IPS DF 4.7 (cell line): ENCODE data around the gene GARIN6.
"Not testable (repeated sequence)": the region's sequence is repeated elsewhere in the genome, so short reads cannot be mapped to it uniquely, and the experiment has no call there.

Experiments
- DNase-seq: peaks from one replicate; pipeline ENCODE4 v3.0.0-alpha.2; 2013; ENCODE audit warnings: low spot score; ENCODE audit errors: extremely low read depth

The GARIN6 gene

DNA sequence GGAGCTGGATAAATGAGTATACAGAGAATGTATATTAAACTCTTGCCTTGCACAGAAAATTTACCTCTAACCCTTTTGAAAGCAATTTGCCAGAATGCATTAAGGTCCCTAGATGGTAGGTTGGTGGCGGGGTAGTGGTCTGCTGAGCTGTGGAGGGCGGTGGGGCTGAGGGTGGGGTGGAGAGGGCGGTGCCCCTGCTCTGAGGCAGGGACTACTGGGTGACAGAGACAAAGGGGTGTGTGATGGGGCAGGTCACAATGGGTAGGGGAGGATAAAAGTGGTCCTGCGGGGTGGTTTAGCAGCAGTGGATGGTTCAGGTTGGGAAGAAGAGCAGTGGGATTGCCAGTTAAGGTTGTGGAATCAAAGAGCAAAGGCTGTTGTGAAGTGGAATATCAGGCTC is at the start of gene GARIN6:
Gene GARIN6 (plus strand): TSS at position 301 of the 400 bp plus-strand sequence. CDS start 422 bp downstream, outside the sequence.
- no peak for DNase-seq

GRCh38 chr12:99598785-99599184 is 48.8 kb upstream of the GARIN6 start:
- DNase-seq: no peak

DNA sequence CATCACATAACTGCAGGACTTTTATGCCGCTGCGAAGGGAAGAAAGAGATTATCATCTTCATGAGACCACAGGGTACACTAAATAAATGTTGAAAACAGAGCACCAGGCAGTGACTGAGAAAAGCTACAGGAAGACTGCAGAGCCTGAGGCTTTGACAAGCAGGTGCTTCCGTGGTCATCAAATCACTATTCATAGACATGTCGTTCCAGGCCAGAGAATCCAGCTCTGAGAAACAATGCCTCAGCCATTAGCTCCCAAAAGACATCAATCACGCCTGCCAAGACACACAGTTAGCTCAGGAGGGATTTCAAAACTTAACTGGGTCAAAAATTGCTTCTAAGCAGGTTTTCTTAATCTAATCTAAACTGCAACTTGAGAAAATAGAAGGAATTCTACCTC is 47.2 kb upstream of the GARIN6 start:
- no peak for DNase-seq

DNA sequence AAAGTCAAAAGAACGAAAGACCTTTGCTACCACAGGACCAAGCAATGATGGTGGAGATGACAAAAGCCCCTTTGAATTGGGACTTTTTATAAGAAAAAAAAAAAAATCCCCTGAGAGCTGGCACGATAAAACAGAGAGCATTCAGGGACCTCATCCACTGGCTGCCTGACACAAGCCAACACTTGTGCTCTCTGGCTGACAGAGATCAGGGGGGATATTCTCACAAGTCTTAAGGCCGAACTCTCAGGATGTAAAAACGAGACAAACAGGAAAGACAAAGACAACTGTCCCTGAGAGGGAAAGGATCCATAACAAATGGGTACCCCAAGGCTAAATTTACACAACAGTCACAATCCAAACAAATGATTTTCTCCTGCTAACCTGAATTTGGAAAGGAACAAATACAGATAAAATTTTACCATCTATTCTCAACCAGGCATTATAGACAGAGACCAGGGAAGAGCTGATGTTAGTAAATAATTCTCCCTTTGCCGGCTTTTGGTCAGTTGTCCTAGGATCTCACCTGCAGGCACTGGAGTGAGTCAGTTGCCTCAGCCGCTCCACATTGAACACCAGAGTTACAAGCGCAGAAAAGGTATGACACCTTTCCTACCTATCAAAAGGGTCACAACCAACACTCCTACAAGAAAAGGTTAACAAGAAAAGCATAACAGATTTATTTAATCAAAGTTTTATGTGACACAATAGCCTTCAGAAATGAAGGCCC is 37.9 kb upstream of the GARIN6 start:
- peak; percentile 64 for DNase-seq

DNA sequence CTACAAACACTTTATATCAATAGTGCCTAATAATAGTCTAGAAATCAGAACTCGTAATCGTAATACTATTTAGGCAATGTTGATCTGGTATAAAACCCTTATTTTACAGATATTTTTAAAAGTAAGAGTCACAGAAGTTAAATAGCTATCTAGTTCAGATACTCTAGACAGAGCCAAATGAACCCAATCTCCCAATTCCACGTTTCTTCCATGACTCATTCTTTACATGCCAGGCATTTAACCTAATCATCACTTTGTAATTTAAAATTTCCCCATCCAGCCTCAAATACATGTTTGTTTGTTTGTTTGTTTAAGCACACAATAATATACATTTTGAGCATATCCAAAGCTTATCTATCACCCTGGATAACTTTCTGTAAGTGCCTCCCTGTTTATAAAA is 36.4 kb upstream of the GARIN6 start:
- DNase-seq: no peak

DNA sequence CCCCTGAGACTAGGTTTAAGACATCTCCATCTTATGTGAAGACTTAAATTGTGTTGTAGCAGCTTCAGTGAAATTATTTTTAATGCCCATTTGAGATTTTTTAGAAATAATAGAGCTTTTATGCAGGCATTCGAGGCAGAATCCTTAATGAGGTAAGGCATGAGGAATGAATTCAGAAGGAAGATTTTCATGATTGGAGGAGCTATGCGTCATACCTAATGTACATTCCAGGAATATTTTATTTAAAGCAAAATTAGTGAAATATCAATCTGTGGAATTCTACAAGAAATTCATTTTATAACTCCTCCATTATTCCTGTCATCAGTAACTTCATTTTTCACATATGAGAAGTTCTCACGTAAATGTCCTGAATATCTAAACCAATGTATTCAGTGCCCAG is 36.0 kb upstream of the GARIN6 start:
- DNase-seq: no peak

DNA sequence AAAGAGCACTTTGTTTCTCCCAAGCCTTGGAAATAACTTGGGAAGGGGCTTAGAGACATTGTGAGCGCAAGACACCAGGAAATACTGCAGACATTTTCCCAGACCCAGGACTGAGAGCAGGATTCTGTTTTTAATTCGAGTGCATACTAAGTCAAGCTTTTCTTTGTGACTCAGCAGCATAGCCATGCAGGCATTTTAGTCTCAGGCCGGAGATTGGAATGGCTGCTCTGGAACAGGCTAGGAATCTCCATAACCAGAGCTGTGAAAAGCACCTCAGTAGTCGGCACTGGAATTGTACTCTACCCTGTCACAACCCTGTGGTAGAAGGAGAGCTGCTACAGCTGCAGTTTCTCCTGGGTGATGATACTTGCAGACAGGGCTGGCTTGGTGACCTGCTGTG is 28.9 kb upstream of the GARIN6 start:
- no peak for DNase-seq

DNA sequence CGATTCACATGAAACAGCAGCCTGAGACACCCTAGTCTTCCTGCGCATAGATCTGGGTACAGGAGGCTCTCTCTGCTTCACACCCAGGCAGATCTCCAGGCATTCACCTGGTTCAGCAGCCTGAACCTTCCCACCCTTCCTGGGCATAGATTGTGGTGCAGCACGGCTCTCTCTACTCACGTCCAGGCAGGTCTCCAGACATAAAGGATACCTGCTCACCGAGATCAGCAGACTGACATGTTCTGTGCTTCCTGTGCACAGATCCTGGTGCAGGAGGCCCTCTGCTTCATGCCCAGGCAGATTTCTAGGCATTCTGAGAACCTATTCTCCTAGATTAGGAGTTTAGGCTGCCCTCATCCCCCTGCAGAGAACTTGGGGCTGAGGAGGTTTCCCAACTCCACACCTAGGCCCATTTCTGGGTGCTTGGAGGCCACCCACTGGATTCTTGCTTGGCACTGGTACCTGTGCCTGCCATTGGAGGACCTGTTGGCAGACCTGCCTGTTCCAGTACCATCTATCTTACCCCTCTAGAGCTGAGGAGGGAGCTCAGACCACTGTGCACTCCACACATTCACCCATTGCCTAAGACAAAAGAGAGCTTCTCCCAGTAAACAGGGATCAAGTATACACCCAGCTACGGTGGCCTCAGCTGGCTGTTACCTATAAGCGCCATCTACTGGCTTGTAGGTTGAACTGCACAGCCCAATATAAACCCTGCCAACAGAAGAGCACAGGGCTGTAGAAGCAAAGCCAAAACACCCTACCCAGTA is 28.0 kb upstream of the GARIN6 start:
- no peak for DNase-seq

GRCh38 chr12:99620159-99620479 is 27.4 kb upstream of the GARIN6 start:
- no peak for DNase-seq

- not testable (repeated sequence) for DNase-seq
Observed at GRCh38 chr12:99624591-99624990, 23.0 kb upstream of the GARIN6 start.

GRCh38 chr12:99627459-99627858 is 20.1 kb upstream of the GARIN6 start:
- no peak for DNase-seq

DNA sequence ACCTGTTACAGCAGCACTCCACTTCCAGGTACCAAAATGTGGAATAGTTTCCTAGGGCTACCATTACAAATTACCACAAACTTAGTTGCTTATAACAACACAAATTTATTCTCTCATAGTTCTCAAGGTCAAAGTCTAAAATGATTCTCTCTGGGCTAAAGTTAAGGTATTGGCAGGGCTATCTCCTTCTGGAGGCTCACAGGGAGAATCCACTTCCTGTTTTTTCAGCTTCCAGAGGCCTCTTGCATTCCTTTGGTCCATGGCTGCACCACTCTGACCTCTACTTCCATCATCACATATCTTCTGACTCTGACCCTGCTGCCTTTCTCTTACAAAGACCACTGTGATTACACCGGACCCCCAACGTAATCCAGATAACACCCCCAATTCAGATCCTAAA is 2.9 kb upstream of the GARIN6 start:
- no peak for DNase-seq

GRCh38 chr12:99648183-99648582 is 630 bp downstream of the GARIN6 start:
- no peak for DNase-seq

- no peak for DNase-seq
Observed at GRCh38 chr12:99649551-99649950, 2.0 kb downstream of the GARIN6 start.

GRCh38 chr12:99658671-99659349 is 11.3 kb downstream of the GARIN6 start:
- no peak for DNase-seq

DNA sequence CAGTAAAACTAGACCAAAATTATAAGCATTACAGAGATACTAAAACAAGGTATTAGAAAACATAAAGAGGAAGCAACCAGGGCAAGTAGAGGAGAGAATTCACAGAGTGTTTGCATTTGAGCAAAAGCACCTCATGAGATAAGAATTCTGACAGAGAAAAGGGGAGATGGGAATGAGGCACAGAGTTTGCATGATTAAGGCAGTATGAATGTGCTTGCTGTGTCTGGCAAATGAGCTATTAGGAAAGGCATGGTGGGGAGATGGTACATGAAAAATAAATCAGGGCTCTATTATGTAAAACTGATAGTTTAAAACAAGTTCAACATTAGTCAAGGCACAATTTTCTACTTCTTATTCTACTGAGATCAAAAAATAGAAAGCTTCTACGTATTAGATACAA is 23.1 kb downstream of the GARIN6 start:
- DNase-seq: peak; percentile 16

DNA sequence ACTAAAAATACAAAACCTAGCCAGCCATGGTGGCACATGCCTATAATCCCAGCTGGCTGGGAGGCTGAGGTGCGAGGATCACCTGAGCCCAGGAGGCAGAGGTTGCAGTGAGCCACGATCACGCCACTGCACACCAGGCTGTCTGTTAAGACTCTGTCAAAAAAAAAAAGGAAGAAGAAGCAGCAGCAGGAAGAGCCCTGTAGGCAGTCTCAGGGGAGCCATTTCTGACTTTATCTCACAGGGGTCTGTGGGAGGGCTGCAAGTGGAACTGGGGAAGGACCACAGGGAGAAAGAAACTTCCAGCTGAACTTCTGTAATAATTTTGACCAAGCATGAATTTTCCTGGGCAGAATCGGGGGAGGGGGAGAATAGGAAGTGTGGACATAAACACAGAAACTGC is 32.7 kb downstream of the GARIN6 start:
- DNase-seq: no peak

DNA sequence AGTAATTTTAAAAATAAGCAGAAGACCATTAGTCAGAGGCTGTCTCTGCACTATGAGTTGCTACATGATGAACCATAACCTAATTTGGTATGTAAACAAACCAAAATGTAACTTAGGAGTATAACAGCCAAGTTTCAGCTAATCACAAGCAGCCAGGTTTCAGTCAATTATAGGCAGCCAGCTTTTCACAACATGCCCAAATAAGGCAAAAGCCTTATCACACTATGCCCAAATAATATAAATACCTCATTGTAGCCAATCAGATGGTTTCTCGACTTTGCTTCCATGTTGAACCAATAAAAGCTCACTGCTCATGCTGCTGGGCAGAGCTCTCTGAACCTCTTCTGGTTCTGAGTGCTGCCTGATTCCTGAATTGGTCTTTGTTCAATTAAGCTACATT is 38.6 kb downstream of the GARIN6 start:
- DNase-seq: no peak

- no peak for DNase-seq
Observed at GRCh38 chr12:99695050-99695449, 47.5 kb downstream of the GARIN6 start.
